ENCODE data around the gene TMPRSS15.
"Not testable (repeated sequence)": the region's sequence is repeated elsewhere in the genome, so short reads cannot be mapped to it uniquely, and the experiment has no call there.

Gene TMPRSS15

GRCh38 chr21:18384771-18385170, 18.8 kb downstream of the TMPRSS15 start:
- H2BK5ac ChIP-seq (ENCODE audit: low read depth, low read length, poor library complexity): no peak overlapping the region
- H2BK12ac ChIP-seq (ENCODE audit: low read length): no peak overlapping the region
- H3K36me3 ChIP-seq (ENCODE audit: control insufficient read depth in 1 of 2, insufficient read depth in 2 of 2, low read length in 2 of 2): no peaks in the 10 kb centered on the region
- no peak overlapping the region for H4K8ac ChIP-seq (ENCODE audit: low read depth, low read length)
- no peak overlapping the region for H3K9ac ChIP-seq (ENCODE audit: low read length)
- H3K27me3 ChIP-seq (ENCODE audit: insufficient read depth, low read length): no peaks in the 10 kb centered on the region
- no peaks in the 10 kb centered on the region for H3K4me1 ChIP-seq (ENCODE audit: control insufficient read depth in 1 of 2, insufficient read depth in 2 of 2, low read length in 2 of 2)
- H3K23ac ChIP-seq (ENCODE audit: low read length): no peak overlapping the region
- peak in 1 of 2 donors; percentile 38 for DNase-seq
- H3K14ac ChIP-seq (ENCODE audit: low read length): no peak overlapping the region
- no peaks in the 10 kb centered on the region for H3K79me2 ChIP-seq (ENCODE audit: control insufficient read depth, insufficient read depth, low read length, poor library complexity)
- no peak overlapping the region for H2AFZ ChIP-seq (ENCODE audit: insufficient read depth, low read length, poor library complexity)
- no peak overlapping the region for H4K91ac ChIP-seq (ENCODE audit: low read depth, low read length)
- no peak overlapping the region for H3K27ac ChIP-seq (ENCODE audit: low read depth, low read length)
- no peaks in the 10 kb centered on the region for H3K9me3 ChIP-seq (ENCODE audit: insufficient read depth, low read depth, low read length)
- H3K79me1 ChIP-seq (ENCODE audit: low read length): no peaks in the 10 kb centered on the region
- no peak overlapping the region for H2AK5ac ChIP-seq (ENCODE audit: low read length)
- H3K4me3 ChIP-seq (ENCODE audit: low read depth, low read length): no peak overlapping the region
- H3K4ac ChIP-seq (ENCODE audit: low read depth, low read length): no peak overlapping the region
- WGBS (ENCODE audit: extremely low coverage, insufficient coverage, insufficient read length): no CpG with 5 or more reads among the region's 1 CpG
- H4K12ac ChIP-seq (ENCODE audit: low read depth, low read length): no peak overlapping the region
- no peak overlapping the region for H3K4me2 ChIP-seq (ENCODE audit: low read length)
- no peak overlapping the region for H2BK120ac ChIP-seq (ENCODE audit: insufficient read depth, low read length, poor library complexity)
- no peak overlapping the region for H3K18ac ChIP-seq (ENCODE audit: low read length)

GRCh38 chr21:18382934-18383619, 20.5 kb downstream of the TMPRSS15 start:
- not testable (repeated sequence) for H4K8ac ChIP-seq (ENCODE audit: low read depth, low read length); H3K79me1 ChIP-seq (ENCODE audit: low read length); H2BK120ac ChIP-seq (ENCODE audit: insufficient read depth, low read length, poor library complexity); H2BK5ac ChIP-seq (ENCODE audit: low read depth, low read length, poor library complexity); H3K4me3 ChIP-seq (ENCODE audit: low read depth, low read length); H3K14ac ChIP-seq (ENCODE audit: low read length); H2BK12ac ChIP-seq (ENCODE audit: low read length); DNase-seq; H3K27me3 ChIP-seq (ENCODE audit: insufficient read depth, low read length); H4K91ac ChIP-seq (ENCODE audit: low read depth, low read length); H3K9ac ChIP-seq (ENCODE audit: low read length); H3K4me2 ChIP-seq (ENCODE audit: low read length); H4K12ac ChIP-seq (ENCODE audit: low read depth, low read length); H3K36me3 ChIP-seq (ENCODE audit: control insufficient read depth in 1 of 2, insufficient read depth in 2 of 2, low read length in 2 of 2); H3K4ac ChIP-seq (ENCODE audit: low read depth, low read length); H3K79me2 ChIP-seq (ENCODE audit: control insufficient read depth, insufficient read depth, low read length, poor library complexity); H2AK5ac ChIP-seq (ENCODE audit: low read length); H3K23ac ChIP-seq (ENCODE audit: low read length); H3K4me1 ChIP-seq (ENCODE audit: control insufficient read depth in 1 of 2, insufficient read depth in 2 of 2, low read length in 2 of 2); H2AFZ ChIP-seq (ENCODE audit: insufficient read depth, low read length, poor library complexity); H3K9me3 ChIP-seq (ENCODE audit: insufficient read depth, low read depth, low read length); H3K27ac ChIP-seq (ENCODE audit: low read depth, low read length); H3K18ac ChIP-seq (ENCODE audit: low read length)
- WGBS (ENCODE audit: extremely low coverage, insufficient coverage, insufficient read length): no CpG with 5 or more reads among the region's 4 CpGs

GRCh38 chr21:18382141-18382540, 21.4 kb downstream of the TMPRSS15 start:
- WGBS (ENCODE audit: extremely low coverage, insufficient coverage, insufficient read length): no CpG with 5 or more reads among the region's 1 CpG
- Histone ChIP-seq H4K12ac (ENCODE audit: low read depth, low read length) (no peak overlapping the region), H2BK120ac (ENCODE audit: insufficient read depth, low read length, poor library complexity) (no peak overlapping the region), H3K18ac (ENCODE audit: low read length) (no peak overlapping the region), H4K8ac (ENCODE audit: low read depth, low read length) (no peak overlapping the region), H3K4me2 (ENCODE audit: low read length) (no peak overlapping the region), H2AFZ (ENCODE audit: insufficient read depth, low read length, poor library complexity) (no peak overlapping the region), H3K79me1 (ENCODE audit: low read length) (no peaks in the 10 kb centered on the region), H3K27me3 (ENCODE audit: insufficient read depth, low read length) (no peaks in the 10 kb centered on the region), H3K36me3 (ENCODE audit: control insufficient read depth in 1 of 2, insufficient read depth in 2 of 2, low read length in 2 of 2) (no peaks in the 10 kb centered on the region), H3K23ac (ENCODE audit: low read length) (no peak overlapping the region), H3K4me1 (ENCODE audit: control insufficient read depth in 1 of 2, insufficient read depth in 2 of 2, low read length in 2 of 2) (no peaks in the 10 kb centered on the region), H3K4me3 (ENCODE audit: low read depth, low read length) (no peak overlapping the region), H3K14ac (ENCODE audit: low read length) (no peak overlapping the region), H2BK12ac (ENCODE audit: low read length) (no peak overlapping the region), H3K9me3 (ENCODE audit: insufficient read depth, low read depth, low read length) (no peaks in the 10 kb centered on the region), H3K27ac (ENCODE audit: low read depth, low read length) (no peak overlapping the region), H3K79me2 (ENCODE audit: control insufficient read depth, insufficient read depth, low read length, poor library complexity) (no peaks in the 10 kb centered on the region), H3K4ac (ENCODE audit: low read depth, low read length) (no peak overlapping the region), H2AK5ac (ENCODE audit: low read length) (no peak overlapping the region), H2BK5ac (ENCODE audit: low read depth, low read length, poor library complexity) (no peak overlapping the region), H4K91ac (ENCODE audit: low read depth, low read length) (no peak overlapping the region), H3K9ac (ENCODE audit: low read length) (no peak overlapping the region)
- DNase-seq: no peak

GRCh38 chr21:18373606-18374005, 30.0 kb downstream of the TMPRSS15 start:
- H3K9ac ChIP-seq (ENCODE audit: low read length): no peak overlapping the region
- no peak overlapping the region for H4K91ac ChIP-seq (ENCODE audit: low read depth, low read length)
- H3K18ac ChIP-seq (ENCODE audit: low read length): no peak overlapping the region
- H3K4me1 ChIP-seq (ENCODE audit: control insufficient read depth in 1 of 2, insufficient read depth in 2 of 2, low read length in 2 of 2): no peaks in the 10 kb centered on the region
- no peak overlapping the region for H3K4me3 ChIP-seq (ENCODE audit: low read depth, low read length)
- H3K9me3 ChIP-seq (ENCODE audit: insufficient read depth, low read depth, low read length): no peaks in the 10 kb centered on the region
- H3K27me3 ChIP-seq (ENCODE audit: insufficient read depth, low read length): no peaks in the 10 kb centered on the region
- no peak overlapping the region for H3K14ac ChIP-seq (ENCODE audit: low read length)
- DNase-seq: no peak
- no peak overlapping the region for H2BK5ac ChIP-seq (ENCODE audit: low read depth, low read length, poor library complexity)
- H2BK120ac ChIP-seq (ENCODE audit: insufficient read depth, low read length, poor library complexity): no peak overlapping the region
- no peaks in the 10 kb centered on the region for H3K79me1 ChIP-seq (ENCODE audit: low read length)
- no peaks in the 10 kb centered on the region for H3K79me2 ChIP-seq (ENCODE audit: control insufficient read depth, insufficient read depth, low read length, poor library complexity)
- no peak overlapping the region for H2AFZ ChIP-seq (ENCODE audit: insufficient read depth, low read length, poor library complexity)
- H3K4me2 ChIP-seq (ENCODE audit: low read length): no peak overlapping the region
- no peak overlapping the region for H3K4ac ChIP-seq (ENCODE audit: low read depth, low read length)
- H3K27ac ChIP-seq (ENCODE audit: low read depth, low read length): no peak overlapping the region
- no peak overlapping the region for H2BK12ac ChIP-seq (ENCODE audit: low read length)
- H4K12ac ChIP-seq (ENCODE audit: low read depth, low read length): no peak overlapping the region
- no peak overlapping the region for H4K8ac ChIP-seq (ENCODE audit: low read depth, low read length)
- no peak overlapping the region for H2AK5ac ChIP-seq (ENCODE audit: low read length)
- H3K36me3 ChIP-seq (ENCODE audit: control insufficient read depth in 1 of 2, insufficient read depth in 2 of 2, low read length in 2 of 2): no peaks in the 10 kb centered on the region
- H3K23ac ChIP-seq (ENCODE audit: low read length): no peak overlapping the region

Measured in trophoblast cell (in vitro differentiated cells and primary cell).